MG63 (cell line): ENCODE results near the gene MMP14. TPM values are rescaled to one million over a fixed set of nuclear protein-coding genes. Genes with fewer than 3 reads are reported as not detected.
A peak's percentile ranks its signal among the peaks of the same experiment; 100 is the strongest.
"Not testable (repeated sequence)": the region's sequence is repeated elsewhere in the genome, so short reads cannot be mapped to it uniquely, and the experiment has no call there.

Experiments
- DNase-seq: peaks from one replicate; pipeline ENCODE4 v3.0.0-alpha.2; 2020
- H3K27me3 ChIP-seq: fragments of 250-450 bp; sonication (Bioruptor Pico); 2 replicates; pipeline ENCODE4 v1.5.1; 2020; ENCODE audit warnings: mild to moderate bottlenecking, moderate library complexity
- H3K36me3 ChIP-seq: fragments of 250-450 bp; sonication (Bioruptor Pico); 2 replicates; pipeline ENCODE4 v1.5.1; 2020; ENCODE audit warnings: mild to moderate bottlenecking, moderate library complexity
- H3K4me3 ChIP-seq: fragments of 250-450 bp; sonication (Bioruptor Pico); 2 replicates; pipeline ENCODE4 v1.5.1; 2020; ENCODE audit warnings: mild to moderate bottlenecking, moderate library complexity
- H3K9me3 ChIP-seq: fragments of 250-450 bp; sonication (Bioruptor Pico); 2 replicates; pipeline ENCODE4 v1.5.1; 2020; ENCODE audit warnings: mild to moderate bottlenecking, moderate library complexity
- total RNA-seq: library from RNA; depleted of rRNA; stranded (reverse); fragments of >200 nt; shearing (Covaris generic); gene quantifications from 2 replicates; pipeline ENCODE4 v1.2.3, GENCODE V29; 2014; ENCODE audit warnings: low replicate concordance; rRNA removed

Gene MMP14
- 85.2 and 124 TPM in 2 replicates for total RNA-seq

GRCh38 chr14:22836301-22837113 is at the start of gene MMP14:
Gene MMP14 (plus strand): TSS chr14:22836585. CDS start chr14:22836818, 233 bp downstream.
- peaks cover 41% of the 10 kb centered on the region for H3K36me3 ChIP-seq
- no peaks in the 10 kb centered on the region for H3K27me3 ChIP-seq
- peak; percentile 80 for DNase-seq
- no peaks in the 10 kb centered on the region for H3K9me3 ChIP-seq
- H3K4me3 ChIP-seq = peak within 1 kb of the TSS; percentile 80

GRCh38 chr14:22786685-22787084 is 49.7 kb upstream of the MMP14 start:
- Histone ChIP-seq H3K36me3 (no peaks in the 10 kb centered on the region), H3K9me3 (no peaks in the 10 kb centered on the region), H3K27me3 (no peaks in the 10 kb centered on the region), H3K4me3 (no peak overlapping the region)
- no peak for DNase-seq

- H3K36me3 ChIP-seq = no peaks in the 10 kb centered on the region
- H3K9me3 ChIP-seq = no peaks in the 10 kb centered on the region
- no peak overlapping the region for H3K4me3 ChIP-seq
- H3K27me3 ChIP-seq = no peaks in the 10 kb centered on the region
- peak; percentile 62 for DNase-seq
Observed at GRCh38 chr14:22791301-22791700, 45.1 kb upstream of the MMP14 start.

- Histone ChIP-seq H3K4me3 (no peak overlapping the region), H3K36me3 (no peaks in the 10 kb centered on the region), H3K27me3 (no peaks in the 10 kb centered on the region), H3K9me3 (no peaks in the 10 kb centered on the region)
- DNase-seq = no peak
Observed at GRCh38 chr14:22792158-22792557, 44.2 kb upstream of the MMP14 start.

GRCh38 chr14:22793550-22793949 is 42.8 kb upstream of the MMP14 start:
- not testable (repeated sequence) for H3K36me3 ChIP-seq, DNase-seq, H3K9me3 ChIP-seq, H3K27me3 ChIP-seq, H3K4me3 ChIP-seq

- Histone ChIP-seq H3K9me3 (no peaks in the 10 kb centered on the region), H3K36me3 (no peaks in the 10 kb centered on the region), H3K4me3 (no peak overlapping the region), H3K27me3 (no peaks in the 10 kb centered on the region)
- DNase-seq = no peak
Observed at GRCh38 chr14:22793976-22794375, 42.4 kb upstream of the MMP14 start.

- DNase-seq = no peak
- Histone ChIP-seq H3K4me3 (no peak overlapping the region), H3K9me3 (no peaks in the 10 kb centered on the region), H3K36me3 (no peaks in the 10 kb centered on the region), H3K27me3 (no peaks in the 10 kb centered on the region)
Observed at GRCh38 chr14:22794551-22794951, 41.8 kb upstream of the MMP14 start.

GRCh38 chr14:22796087-22796707 is 40.2 kb upstream of the MMP14 start:
- Histone ChIP-seq H3K36me3 (no peaks in the 10 kb centered on the region), H3K27me3 (no peaks in the 10 kb centered on the region), H3K4me3 (no peak overlapping the region), H3K9me3 (no peaks in the 10 kb centered on the region)
- no peak for DNase-seq

GRCh38 chr14:22797017-22797917 is 39.1 kb upstream of the MMP14 start:
- H3K9me3 ChIP-seq = no peaks in the 10 kb centered on the region
- H3K36me3 ChIP-seq = no peaks in the 10 kb centered on the region
- no peaks in the 10 kb centered on the region for H3K27me3 ChIP-seq
- DNase-seq = no peak
- no peak overlapping the region for H3K4me3 ChIP-seq

GRCh38 chr14:22798528-22798927 is 37.9 kb upstream of the MMP14 start:
- no peaks in the 10 kb centered on the region for H3K36me3 ChIP-seq
- no peak for DNase-seq
- H3K27me3 ChIP-seq = no peaks in the 10 kb centered on the region
- no peaks in the 10 kb centered on the region for H3K9me3 ChIP-seq
- H3K4me3 ChIP-seq = no peak overlapping the region

GRCh38 chr14:22800346-22800745 is 36.0 kb upstream of the MMP14 start:
- Histone ChIP-seq H3K4me3 (no peak overlapping the region), H3K9me3 (no peaks in the 10 kb centered on the region), H3K36me3 (no peaks in the 10 kb centered on the region), H3K27me3 (no peaks in the 10 kb centered on the region)
- DNase-seq = no peak

GRCh38 chr14:22801716-22802115 is 34.7 kb upstream of the MMP14 start:
- Histone ChIP-seq H3K27me3 (no peaks in the 10 kb centered on the region), H3K4me3 (no peak overlapping the region), H3K36me3 (no peaks in the 10 kb centered on the region), H3K9me3 (no peaks in the 10 kb centered on the region)
- no peak for DNase-seq

GRCh38 chr14:22802860-22803686 is 33.3 kb upstream of the MMP14 start:
- no peaks in the 10 kb centered on the region for H3K9me3 ChIP-seq
- H3K4me3 ChIP-seq = no peak overlapping the region
- H3K27me3 ChIP-seq = no peaks in the 10 kb centered on the region
- no peak for DNase-seq
- H3K36me3 ChIP-seq = no peaks in the 10 kb centered on the region

- DNase-seq = no peak
- Histone ChIP-seq H3K9me3 (no peaks in the 10 kb centered on the region), H3K27me3 (no peaks in the 10 kb centered on the region), H3K36me3 (no peaks in the 10 kb centered on the region), H3K4me3 (no peak overlapping the region)
Observed at GRCh38 chr14:22803687-22803974, 32.8 kb upstream of the MMP14 start.

GRCh38 chr14:22805235-22805634 is 31.1 kb upstream of the MMP14 start:
- not testable (repeated sequence) for H3K36me3 ChIP-seq, H3K4me3 ChIP-seq, DNase-seq, H3K9me3 ChIP-seq, H3K27me3 ChIP-seq

GRCh38 chr14:22807432-22808087 is 28.8 kb upstream of the MMP14 start:
- DNase-seq = no peak

More at GRCh38 chr14:22807432-22808087, 28.8 kb upstream of the MMP14 start:
- Histone ChIP-seq H3K27me3 (no peaks in the 10 kb centered on the region), H3K36me3 (no peaks in the 10 kb centered on the region), H3K4me3 (no peak overlapping the region), H3K9me3 (no peaks in the 10 kb centered on the region)
